Retinal pigment epithelial cell (primary cell): ENCODE results near the gene PPM1M.

Experiments
- DNase-seq: peaks from one replicate; pipeline ENCODE4 v3.0.0-alpha.2; 2010; ENCODE audit warnings: low read depth
- H3K4me3 ChIP-seq: 2 replicates; pipeline ENCODE4 v1.5.1; 2011; ENCODE audit warnings: mild to moderate bottlenecking, low read length, control low read depth, moderate library complexity
- CTCF ChIP-seq: conservative IDR thresholded peaks from 2 replicates; pipeline ENCODE4 v1.5.1; 2011; ENCODE audit warnings: low read depth, low read length, control low read depth, inconsistent platforms

PPM1M gene

DNA sequence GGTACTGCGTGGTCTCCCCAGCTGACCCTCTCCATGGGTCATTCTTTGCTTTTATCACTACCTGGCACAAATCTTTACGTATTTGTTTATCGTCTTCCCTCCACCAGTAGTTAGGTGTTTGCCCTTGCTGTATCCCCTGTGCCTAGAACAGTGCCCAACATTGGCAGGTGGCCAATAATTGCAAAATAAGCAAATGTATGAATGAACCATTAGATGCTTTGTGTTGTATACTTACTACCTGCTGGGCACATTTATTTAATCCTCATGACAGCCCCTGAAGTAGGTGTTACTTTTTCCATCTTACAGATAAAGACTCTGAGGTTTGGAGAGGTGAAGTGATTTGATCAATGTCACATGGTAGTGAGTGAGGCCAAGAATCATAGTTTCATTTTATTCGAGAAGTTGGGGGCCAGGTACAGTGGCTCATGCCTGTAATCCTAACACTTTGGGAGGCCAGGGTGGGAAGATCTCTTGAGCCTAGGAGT lies 4.6 kb upstream of the PPM1M start:
- H3K4me3 ChIP-seq = no peak overlapping the region
- no peak for DNase-seq
- TF ChIP-seq CTCF = no peak

DNA sequence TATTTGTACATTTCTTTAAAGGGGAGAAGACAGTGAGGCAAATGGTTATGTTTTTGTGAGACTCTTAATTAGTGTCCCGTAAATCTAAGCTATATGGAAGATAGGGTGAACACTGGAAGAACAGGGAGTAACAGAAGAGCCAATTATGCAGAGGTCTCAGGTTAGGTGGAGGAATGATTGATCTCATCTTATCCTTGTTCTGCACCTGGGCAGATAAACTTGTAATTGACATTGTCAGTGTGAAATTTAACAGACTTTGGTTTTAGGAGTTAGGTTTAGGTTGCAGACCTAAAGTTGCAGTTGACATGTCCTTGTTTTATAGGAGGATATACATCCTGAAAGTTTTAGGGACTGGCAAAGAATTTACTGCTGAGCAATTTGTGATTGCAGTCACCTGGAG lies 3.5 kb upstream of the PPM1M start:
- TF ChIP-seq CTCF = no peak
- H3K4me3 ChIP-seq = no peak overlapping the region
- no peak for DNase-seq

GRCh38 chr3:52243791-52244628 lies 1.5 kb upstream of the PPM1M start:
- TF ChIP-seq CTCF = no peak
- DNase-seq = no peak
- no peak overlapping the region for H3K4me3 ChIP-seq

GRCh38 chr3:52246264-52246620 lies 683 bp downstream of the PPM1M start:
- no peak for TF ChIP-seq CTCF
- no peak for DNase-seq
- H3K4me3 ChIP-seq = peak overlapping the region; percentile 43

GRCh38 chr3:52246728-52247408 lies 1.3 kb downstream of the PPM1M start:
- no peak for TF ChIP-seq CTCF
- DNase-seq = no peak
- H3K4me3 ChIP-seq = no peak overlapping the region

GRCh38 chr3:52247409-52248164 lies 2.0 kb downstream of the PPM1M start:
- no peak overlapping the region for H3K4me3 ChIP-seq
- DNase-seq = no peak
- TF ChIP-seq CTCF = no peak
